GM12891 (cell line): Measurements from ENCODE around the gene EIF3D.

Experiments used
- POLR2A ChIP-seq: IDR thresholded peaks from 2 replicates; pipeline ENCODE4 v1.6.1; 2011; ENCODE audit warnings: low read depth, low read length, control low read depth
- POLR2AphosphoS5 ChIP-seq: IDR thresholded peaks from 2 replicates; pipeline ENCODE4 v1.6.1; 2011; ENCODE audit warnings: low read depth, low read length, control low read depth

- TF ChIP-seq POLR2AphosphoS5 (no peak), POLR2A (no peak)
Measured at GRCh38 chr22:36577019-36577418, 48.1 kb upstream of the EIF3D start.
